Measurements from ENCODE around the gene AMIGO2.
"Not testable (repeated sequence)": the region's sequence is repeated elsewhere in the genome, so short reads cannot be mapped to it uniquely, and the experiment has no call there.

Gene AMIGO2

DNA sequence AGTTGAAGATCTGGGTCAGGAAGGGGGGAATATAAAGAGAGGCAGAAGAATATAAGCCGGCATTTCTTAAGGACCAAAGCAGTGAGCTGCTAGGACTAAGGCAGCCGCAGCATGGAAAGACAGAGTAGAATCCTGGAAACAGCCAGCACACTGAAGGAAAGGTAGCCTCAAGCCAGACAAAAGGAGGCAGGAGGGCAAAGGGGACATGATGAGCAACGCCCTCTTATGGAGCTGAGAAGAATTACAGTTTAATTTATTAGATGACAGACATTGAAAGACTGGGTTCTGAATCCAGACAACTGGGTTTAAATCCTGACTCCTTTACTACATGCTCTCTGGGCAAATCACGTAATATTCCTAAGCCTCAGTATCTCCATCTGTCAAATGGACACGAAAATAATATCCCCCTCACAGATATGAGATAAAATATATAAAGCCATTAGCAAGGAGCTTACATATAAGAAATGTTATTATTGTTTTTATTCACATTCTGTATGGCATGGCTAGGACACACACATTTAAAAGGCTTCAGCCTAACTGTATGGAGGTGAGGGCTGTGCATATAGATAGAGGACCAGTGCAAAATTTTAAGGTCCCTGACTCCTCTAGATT, 8.4 kb downstream of the AMIGO2 start:
- no peak for DNase-seq

DNA sequence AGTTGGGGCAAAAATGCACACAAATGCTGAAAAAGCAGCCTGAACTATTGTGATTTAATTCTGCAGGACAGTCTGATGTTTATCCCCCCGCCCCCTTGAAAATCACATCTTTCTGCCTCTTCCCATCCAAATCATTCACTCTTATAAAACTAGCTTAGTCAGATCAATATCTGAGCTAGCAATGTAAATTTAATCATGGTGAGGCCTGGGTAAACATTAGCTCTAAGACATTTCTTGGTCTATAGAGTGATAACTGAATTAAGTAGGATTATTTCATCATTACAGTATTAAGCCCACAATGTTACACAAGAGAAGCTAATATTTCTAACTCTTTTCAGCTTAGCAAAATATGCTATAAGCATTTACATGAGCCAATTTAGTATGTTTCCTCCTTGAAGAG, 9.4 kb downstream of the AMIGO2 start:
- DNase-seq, result no peak

DNA sequence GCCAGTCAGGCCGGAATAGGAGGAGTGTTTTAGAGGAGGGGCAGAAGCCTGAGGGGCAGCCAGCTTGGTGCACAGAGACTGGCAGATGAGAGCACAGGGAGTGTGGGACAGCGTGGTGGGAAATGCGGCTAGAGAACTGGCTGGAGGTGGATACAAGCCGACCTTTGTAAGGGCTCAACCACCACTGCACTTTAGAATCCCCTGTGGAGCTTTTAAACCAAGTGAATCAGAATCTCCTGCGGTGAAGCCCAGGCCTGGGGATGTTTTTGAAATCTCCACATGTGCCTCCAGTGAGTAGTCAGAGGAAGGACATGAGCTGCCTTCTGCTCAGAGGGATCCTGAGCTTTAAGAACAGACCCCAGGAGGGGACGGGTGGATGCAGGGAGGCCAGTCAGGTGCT, 11.2 kb downstream of the AMIGO2 start:
- DNase-seq, result no peak

DNA sequence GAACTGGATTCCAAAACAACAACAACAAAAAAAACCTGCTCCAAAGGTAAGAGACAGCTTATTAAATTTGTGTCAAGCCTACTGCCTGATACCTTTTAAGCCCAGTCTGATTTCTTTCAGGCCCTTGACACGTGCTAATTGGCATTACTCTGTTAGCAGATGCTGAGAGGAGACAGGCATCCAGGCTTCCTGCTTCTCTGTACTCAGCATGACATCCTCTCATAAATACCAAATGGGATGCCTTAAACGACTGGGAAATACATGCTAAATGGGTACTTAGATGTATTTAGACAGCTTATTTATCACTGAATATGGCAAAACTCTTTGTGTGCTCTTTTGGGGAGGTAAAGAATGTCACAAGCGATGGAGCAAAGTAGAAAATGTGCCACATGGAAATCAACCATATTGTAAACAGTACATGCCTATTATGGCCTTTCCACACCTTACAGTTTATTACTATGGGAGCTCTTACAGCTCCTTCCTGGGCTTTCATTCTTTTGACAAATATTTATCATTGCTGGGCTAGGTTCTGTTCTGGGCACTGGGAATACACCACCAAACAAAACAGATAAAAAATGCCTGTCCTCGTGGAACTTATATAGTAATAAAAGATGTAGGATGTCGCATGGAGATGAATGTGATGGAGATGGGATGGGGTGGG, 11.9 kb downstream of the AMIGO2 start:
- DNase-seq, result no peak

DNA sequence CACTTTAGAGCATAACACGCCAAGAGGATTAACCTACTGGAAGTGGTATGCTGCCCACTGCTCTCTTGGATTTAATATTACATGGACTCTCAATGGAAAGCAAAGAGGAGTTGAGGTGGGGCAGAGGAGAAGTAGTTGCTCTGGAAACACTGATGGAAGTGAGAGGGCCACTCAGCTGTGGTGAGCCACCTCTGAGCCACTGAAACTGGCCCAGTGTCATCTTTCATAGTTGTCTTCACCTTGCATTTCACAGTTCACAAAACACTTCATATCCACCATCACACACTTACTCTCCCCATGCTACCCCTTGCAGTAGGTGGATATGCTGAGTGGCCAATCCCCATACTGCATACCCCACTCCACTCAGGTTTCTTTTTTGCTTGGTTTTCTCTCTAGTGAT, 12.6 kb downstream of the AMIGO2 start:
- DNase-seq, result no peak

DNA sequence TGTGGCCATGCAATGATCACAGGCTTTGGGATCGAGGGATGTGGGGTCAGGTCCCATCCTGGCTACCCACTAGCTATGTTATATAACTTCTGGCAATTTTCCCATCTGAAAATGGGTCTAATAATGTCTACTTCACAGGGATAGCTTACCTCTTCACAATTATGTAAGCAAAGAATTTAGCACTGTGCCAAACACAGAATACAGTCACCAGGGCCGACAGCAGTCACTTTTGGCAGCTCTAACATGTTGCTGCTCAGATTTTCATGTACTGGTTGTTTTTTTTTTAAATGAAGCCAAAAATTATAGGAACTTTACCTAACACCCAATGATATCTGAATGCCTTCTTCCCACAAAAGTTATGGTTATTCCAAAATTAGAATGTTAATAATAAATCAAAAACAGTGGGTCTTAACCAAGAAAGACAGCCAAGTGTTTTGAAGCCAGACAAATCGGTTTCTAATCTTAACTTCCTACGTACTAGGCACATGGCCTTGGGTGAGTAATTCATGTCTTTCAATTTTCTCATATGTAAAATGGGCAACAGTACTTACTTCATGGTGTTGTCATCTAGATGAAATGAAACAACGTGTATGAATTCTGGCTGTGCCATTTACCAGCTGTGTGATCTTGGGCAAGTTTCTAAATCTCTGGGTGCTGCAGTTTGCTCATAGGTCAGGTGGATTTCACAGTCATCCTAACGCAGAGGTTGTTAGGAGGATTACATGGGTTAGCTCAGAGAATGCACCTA, 13.3 kb downstream of the AMIGO2 start:
- no peak for DNase-seq

DNA sequence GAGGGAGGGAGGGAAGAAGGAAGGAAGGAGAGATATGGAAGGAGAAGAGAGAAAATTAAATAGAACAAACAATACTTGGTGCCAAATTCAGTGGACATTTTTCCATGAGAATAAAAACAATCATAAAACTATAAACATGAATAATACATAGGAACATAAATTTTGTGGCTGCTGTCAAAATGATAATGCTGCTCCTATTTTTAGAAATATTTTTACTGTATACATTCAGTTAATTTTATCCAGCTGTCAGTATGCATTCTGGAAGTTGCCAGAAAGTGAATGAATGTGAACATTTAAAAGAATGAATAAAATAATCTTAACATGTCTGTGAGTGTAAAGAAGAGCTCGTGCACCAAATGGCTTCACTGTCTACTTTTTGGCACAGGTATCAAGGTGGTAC, 14.2 kb downstream of the AMIGO2 start:
- DNase-seq, result no peak

DNA sequence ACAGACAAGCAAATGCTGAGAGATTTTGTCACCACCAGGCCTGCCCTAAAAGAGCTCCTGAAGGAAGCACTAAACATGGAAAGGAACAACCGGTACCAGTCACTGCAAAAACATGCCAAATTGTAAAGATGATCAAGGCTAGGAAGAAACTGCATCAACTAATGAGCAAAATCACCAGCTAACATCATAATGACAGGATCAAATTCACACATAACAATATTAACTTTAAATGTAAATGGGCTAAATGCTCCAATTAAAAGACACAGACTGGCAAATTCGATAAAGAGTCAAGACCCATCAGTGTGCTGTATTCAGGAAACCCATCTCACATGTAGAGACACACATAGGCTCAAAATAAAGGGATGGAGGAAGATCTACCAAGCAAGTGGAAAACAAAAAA, 21.1 kb downstream of the AMIGO2 start:
- DNase-seq, result not testable (repeated sequence)

DNA sequence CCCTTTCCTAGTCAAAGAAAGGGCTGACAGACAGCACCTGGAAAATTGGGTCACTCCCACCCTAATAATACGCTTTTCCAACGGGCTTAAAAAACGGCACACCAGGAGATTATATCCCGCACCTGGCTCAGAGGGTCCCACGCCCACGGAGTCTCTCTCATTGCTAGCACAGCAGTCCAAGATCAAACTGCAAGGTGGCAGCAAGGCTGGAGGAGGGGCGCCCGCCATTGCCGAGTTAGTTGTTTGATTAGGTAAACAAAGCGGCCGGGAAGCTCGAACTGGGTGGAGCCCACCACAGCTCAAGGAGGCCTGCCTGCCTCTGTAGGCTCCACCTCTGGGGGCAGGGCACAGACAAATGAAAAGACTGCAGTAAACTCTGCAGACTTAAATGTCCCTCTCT, 22.8 kb downstream of the AMIGO2 start:
- DNase-seq, result not testable (repeated sequence)

DNA sequence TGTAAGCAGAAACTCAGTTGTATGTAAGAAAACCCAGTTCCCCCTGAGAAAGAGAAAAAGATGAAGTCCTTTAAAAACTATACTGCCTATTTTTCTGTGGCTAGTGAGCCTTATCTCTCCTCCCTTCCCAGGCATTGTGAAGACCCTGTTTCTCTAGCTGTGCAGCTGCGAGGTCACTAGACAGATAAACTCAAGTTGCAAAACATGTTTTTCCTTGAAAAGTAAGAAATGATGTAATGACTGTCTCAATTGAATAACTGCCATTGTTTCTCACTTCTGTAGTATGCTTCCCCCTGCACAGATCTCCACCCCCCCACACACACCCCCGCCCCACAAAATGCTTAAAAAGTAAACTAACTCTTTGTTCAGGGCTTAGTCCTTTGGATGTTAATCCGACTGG, 23.9 kb downstream of the AMIGO2 start:
- DNase-seq, result not testable (repeated sequence)

DNA sequence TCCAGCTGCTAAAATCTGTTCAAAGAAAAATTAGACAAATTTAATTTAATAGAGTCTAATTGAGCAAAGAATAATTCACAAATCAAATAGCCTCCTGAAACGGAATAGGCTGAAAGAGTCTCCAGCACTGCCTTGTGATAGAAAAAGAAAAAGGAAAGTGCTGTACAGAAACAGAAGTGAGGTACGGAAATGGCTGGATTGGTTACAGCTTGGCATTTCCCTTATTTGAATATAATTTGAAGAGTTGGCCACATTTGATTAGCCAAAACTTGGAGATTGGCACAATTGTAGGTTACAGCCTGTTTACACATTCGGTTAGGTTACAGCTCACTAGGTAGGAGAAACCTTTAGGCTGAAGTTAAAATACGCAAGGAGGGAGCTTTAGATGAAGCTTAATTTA, 25.1 kb downstream of the AMIGO2 start:
- no peak for DNase-seq

DNA sequence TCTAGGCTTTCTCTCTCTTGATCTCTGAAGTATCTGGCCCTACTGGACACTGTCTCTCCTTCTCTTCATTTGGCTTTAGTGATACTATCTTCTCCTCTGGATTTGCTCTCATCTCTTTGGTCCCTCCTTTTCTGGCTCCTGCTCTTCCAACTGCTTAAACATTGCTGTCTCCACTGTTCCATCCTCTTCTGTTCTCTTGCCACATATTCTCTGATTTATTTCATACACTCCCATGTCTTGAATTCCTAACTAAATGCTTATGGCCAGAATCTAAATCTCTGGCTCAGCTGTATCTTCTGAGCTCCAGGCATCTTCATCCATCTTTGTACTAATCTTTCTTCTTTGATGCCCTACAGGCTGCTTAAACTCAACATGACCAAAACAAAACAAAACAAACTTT, 25.8 kb downstream of the AMIGO2 start:
- DNase-seq, result no peak

DNA sequence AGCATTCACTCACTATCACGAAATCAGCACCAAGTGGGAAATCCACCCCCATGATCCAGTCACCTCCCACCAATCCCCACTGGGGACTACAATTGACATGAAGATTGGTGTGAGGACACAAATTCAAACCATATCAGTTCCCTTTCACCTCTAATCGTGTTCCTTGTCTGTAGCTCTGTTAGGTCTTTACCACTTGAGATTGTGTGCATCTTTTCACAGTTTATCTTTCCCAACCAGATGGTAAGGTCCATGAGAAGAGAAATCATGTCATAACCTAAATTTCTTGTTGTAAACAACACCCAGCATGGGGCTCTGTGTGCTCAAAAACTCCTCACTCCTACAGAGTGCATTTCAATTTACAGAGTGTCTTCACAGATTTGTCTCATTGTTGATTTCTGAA, 27.5 kb downstream of the AMIGO2 start:
- DNase-seq, result no peak

DNA sequence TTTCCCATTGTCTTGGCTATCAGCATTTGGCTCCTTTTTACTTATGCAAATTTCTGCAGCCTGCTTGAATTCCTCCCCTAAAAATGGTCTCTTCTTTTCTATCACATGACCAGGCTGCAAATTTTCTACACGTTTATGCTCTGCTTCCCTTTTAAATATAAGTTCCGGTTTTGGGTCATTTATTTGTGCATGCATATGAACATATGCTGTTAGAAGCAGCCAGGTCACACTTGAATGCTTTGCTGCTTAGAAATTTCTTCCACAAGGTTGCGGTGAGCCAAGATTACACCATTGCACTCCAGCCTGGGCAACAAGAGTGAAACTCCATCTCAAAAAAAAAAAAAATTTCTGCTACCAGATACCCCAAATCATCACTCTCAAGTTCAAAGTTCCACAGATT, 28.5 kb downstream of the AMIGO2 start:
- not testable (repeated sequence) for DNase-seq

DNA sequence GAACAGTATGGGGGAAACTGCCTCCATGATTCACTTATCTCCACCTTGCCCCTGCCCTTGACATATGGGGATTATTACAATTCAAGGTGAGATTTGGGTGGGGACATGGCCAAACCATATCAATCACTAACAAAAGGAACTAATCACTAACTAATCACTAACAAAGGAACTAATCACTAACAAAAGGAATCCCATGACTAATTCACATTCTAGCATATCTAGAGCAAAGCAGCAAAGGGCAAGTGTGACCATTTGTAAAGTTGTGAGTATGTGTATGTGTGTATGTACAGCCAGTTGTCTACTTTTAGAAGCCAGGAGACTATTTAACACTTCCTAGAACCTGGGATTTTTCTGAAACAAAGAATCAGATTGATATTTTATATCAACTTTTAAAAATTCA, 31.2 kb downstream of the AMIGO2 start:
- no peak for DNase-seq

DNA sequence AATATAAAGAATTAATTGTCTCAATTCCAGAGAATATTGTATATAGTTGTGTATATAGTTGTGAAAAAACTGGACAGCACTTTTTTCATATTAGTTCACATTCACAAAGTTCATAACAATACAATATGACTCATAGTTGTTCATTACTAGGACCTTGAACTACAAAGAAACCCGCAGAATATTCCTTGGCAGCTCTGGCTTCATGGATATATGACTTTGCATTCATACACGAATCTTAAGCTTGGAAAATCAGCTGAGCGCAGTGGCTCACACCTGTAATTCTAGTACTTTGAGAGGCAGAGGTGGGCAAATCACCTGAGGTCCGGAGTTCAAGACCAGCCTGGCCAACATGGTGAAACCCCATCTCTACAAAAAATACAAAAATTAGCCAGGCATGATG, 38.4 kb downstream of the AMIGO2 start:
- no peak for DNase-seq

DNA sequence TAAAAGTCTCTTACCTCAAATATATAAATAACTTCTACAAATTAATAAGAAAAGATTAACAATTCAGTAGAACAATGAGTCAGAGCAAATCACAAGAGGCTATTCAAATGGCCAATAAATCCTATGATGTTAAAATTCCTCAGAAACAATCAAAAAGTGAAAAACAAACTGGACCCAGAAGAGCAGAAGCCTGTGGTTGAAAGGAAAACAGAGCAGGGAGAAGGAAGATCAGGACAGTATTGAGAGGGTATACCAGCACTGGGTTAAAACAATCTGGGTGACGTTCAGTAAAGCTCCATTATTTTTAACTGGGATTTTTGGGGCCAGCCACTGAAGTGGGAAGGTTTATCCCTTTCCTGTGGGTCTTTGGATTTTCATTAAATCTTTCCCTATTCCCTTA, 40.0 kb downstream of the AMIGO2 start:
- no peak for DNase-seq

DNA sequence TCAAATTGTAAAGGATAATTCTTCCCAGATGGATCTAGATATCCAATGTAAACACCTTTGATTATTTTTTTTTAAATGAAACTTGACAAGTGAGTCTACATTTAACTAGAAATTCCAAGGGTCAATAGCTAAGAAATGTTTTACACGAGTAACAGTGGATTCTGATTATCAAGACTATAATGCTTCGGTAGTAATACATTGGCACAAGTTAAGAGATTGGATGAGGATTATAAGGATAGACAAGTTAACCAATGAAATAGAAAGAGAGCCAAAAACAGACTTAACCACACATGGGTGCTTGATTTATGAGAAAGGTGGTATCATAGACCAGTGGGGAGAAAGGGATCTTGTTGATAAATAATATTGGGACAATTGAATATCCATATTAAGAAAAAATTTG, 40.7 kb downstream of the AMIGO2 start:
- DNase-seq, result no peak

DNA sequence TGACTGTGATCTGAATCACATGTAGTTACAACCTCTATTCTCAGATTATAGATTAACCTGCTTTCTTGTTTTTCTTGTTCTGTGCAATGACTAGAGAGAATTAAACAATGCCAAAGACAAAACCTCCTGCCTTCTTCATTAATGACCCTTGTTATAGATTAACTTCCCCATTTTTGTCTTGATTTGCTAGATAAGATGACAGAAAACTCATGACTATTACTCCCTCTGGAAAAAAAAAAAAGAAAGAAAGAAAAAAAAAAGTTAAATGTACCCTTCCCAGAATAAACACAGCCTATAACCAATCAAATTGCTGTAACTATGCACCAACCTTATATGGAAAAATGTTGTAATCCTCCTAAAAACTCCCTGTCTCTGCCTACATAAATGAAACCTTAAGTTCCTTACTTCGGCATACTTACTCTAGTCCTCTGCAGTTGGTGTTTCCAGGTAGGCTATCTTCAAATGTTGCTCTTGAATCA, 41.5 kb downstream of the AMIGO2 start:
- no peak for DNase-seq

DNA sequence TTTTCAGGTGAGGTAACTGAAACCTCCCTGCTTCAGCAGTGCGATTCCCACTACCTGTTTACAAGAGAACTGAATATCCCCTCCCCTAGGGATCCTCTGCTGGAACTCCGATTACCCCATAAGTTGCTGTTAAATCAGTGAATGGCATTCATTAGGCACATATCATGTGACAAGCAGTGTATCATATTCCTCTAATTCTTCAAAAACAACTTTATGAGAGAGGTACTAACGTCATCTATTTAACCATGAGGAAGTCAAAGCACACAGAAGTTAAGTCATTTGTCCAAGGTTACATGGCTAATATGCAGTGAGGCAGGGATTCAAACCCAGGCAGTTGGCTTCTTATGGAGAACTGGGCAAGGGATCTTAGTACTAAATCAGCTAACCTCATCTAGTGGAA, 44.3 kb downstream of the AMIGO2 start:
- no peak for DNase-seq

DNA sequence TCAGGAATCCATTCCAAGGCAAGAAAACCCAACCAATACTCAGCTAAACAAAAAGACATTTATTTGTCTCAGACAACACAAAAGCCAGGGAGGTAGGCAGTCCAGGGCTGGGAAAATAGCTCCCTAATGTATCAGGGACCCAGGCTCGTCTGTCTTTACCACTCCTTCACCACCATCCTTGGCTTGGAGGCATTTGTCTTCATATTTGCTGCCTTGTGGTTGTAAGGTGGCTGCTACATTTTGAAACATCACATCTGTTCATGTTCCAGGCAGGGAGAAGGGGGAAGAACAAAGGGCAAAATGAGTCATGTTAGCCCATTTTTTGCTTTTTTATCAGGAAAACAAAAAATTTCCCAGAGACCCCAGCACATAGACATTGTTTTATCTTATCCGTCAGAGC, 45.1 kb downstream of the AMIGO2 start:
- DNase-seq, result no peak

DNA sequence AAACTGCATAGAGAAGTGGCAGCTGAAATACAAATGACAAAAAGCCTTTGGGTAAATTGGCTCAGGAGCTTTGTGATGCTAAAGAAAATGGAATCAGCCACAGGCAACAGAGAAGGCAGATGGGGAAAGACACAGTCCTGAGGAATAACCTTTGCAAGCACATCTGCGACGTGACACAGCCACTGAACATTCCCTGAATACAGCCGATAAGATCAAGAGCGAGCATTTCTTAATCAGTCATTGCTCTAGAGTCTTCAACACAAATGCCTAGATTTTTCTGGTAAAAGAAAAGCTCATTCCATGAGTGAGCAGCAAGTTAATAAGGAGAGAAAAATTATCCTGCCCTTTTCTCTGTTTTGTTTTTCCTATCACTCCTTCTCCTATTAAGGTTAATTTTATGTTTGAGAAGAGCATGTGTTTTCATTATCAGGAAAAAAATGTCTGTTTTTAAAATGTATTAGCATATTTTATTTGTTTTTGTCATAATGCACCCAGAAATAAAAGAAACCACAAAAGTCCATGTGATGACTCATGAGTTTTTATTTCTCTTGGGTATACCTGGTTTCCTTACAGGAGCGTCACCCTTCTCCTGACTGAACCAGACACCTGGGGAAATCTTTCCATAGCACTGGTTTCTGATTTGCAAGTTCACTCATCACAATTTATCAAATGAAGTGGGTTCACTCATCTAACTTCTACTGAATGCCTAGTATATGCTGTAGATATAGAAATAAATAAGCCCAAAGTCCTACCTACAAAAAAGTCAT, 45.8 kb downstream of the AMIGO2 start:
- DNase-seq, result no peak

DNA sequence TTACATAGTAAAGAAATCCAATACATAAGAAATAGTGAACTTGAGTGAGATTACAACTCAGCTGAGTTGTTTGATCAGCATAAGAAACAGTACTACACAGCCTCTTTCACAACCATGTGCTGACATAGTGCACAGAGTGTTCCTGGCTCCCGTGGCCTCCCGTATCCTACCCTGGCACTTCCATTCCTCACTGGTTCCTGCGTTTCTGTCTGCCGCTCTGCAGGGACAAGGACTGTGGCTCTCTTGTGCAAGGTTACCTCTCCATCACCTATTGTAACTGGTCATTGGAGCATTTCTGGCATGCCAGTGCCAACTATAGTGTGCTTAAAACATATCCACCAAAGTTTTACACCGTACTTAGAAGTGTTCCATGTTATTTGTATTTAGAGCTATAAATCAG, 46.7 kb downstream of the AMIGO2 start:
- DNase-seq, result no peak
